ENCODE data around the gene LRRC7.

The LRRC7 gene

GRCh38 chr1:69592341-69592740, 24.6 kb downstream of the LRRC7 start:
- DNase-seq = no peak

GRCh38 chr1:69595486-69595885, 27.8 kb downstream of the LRRC7 start:
- DNase-seq = no peak

- DNase-seq = no peak
Observed at GRCh38 chr1:69611316-69611715, 43.6 kb downstream of the LRRC7 start.

DNA sequence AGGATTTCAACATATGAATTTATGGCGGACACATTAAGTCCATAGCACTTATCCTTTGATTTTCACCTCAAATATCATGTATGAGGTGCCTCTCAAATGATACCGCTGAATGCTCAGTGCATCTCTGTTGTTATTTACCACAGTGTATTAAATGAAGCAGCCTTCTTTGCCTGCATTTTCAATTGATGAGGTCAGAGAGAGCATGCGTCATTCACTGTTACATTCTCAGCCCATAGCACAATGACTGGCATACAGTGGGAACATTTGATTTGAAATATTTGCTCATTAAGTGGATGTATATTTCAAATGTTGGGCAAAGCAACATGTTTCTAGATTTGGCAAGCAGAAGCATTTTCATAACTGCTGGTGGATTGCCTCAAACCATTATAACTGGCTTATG, 45.7 kb downstream of the LRRC7 start:
- no peak for DNase-seq

DNA sequence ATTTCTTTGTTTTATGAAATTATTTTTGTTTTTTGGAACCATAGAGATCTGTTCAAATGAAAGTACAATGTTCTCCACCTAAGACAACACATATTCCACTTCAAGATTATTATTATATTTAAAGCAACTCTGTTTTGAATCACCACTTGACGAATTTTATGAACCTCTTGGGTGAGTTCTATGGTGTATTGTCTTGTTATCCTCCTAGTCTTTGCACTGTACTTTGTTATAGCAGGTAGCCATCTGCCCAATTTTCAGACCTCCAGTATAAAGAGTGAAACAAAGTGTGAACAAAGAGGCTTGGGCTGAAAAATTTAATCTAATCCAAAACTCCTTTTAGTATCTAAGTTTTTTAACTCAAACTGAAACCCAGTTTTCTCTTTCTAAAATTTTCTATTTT, 71.0 kb downstream of the LRRC7 start:
- DNase-seq = no peak

GRCh38 chr1:69639159-69639558, 71.4 kb downstream of the LRRC7 start:
- no peak for DNase-seq

DNA sequence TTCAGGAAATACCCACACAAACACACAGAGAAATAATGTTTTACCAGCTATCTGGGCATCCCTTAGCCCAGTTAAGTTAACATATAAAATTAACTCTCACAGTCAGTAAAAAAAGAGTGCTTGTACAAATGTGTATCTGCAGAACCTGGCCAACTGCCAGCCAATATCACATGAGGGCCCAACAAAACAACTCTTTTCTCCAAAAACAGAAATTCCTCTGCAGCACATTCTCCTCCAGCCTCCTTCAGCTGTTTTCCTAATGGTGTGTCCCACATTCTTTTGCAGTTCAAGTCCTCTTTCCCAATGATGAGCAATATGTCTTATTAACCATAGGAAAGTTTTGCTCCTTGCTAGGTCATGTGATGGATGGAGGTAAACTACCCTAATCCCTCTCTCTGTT, 75.5 kb downstream of the LRRC7 start:
- no peak for DNase-seq

DNA sequence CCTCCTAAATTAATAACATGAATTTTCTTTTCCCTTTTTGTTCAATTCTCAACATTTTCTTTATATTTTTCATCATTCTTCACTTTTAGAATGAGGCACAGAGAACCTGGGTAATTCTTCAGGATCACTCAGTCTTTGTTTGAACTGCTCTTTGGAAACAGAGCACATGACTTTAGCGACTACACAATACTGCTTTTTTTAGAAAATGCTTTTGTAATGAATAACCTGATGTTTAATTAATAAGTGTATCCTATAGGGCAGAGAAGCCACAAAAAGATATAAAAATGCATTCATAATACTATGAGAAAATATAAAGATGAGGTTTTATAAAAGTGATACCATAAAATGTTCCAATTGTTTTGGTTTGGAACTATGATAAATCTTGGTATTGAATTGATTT, 77.8 kb downstream of the LRRC7 start:
- no peak for DNase-seq

DNA sequence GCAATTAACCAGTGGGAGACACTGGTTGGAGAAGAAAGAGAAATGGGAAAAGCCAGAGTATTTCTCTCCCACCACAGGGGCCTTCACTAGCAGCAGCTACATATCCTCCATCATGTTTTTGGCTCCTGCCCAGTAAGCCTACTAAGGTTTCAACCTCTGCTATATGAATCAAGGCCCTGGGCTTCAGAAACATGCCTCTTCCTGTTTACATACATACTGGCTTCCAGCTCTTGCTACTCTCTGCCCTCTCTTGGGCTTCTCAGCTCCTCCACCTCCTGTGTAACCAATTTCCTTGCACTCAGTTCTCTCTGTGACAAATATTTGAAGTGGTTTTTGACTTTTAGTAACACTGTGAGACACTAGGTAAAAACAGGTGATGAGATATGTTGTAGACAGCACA, 80.8 kb downstream of the LRRC7 start:
- no peak for DNase-seq

DNA sequence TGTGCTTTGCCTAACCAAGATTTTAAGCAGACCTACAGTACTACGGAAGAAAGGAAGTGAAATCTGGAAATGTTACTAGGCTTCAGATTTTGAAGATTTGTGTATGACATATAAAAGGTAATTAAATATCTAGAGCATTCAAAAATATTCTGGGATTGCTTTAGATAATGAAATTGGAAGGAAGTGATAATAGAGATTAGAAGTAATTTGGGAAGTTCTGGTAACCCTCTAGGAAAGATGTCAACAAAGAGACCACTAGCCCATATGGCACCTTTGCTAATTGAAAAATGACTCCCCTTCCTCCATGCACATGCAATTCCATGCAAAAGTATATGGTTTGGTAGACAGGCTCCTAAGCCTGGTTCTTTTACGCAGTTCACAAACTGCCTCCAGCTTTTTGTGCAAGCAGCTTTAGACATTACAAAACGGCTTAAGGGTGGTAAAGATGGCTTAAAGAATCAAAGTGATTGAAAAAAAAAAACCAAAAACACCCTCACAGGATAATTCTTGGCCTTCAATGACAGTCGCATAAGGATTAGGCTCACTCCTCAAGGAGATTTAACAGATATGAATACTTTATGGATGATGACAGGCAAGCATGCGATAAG, 81.8 kb downstream of the LRRC7 start:
- no peak for DNase-seq

GRCh38 chr1:69650779-69651178, 83.1 kb downstream of the LRRC7 start:
- DNase-seq = no peak

DNA sequence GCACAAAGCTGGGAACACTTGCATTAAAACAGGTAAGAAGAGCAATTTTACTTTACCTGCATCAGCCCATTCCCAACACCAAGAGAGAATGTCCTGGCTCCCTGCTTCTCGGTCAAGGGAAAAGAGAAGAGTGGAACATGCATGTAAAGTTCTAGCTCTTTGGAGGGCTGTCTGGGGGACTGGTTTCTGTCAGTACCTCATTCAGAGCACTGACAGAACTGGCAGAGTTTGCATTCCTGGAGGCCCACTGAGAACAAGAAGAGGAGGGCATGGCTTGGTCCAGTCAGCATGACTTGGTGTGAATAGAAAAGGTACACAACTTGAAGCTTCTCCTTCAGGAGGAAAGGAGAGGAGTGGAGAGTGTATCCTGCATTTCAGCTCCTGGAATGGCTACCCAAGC, 83.9 kb downstream of the LRRC7 start:
- DNase-seq = no peak

DNA sequence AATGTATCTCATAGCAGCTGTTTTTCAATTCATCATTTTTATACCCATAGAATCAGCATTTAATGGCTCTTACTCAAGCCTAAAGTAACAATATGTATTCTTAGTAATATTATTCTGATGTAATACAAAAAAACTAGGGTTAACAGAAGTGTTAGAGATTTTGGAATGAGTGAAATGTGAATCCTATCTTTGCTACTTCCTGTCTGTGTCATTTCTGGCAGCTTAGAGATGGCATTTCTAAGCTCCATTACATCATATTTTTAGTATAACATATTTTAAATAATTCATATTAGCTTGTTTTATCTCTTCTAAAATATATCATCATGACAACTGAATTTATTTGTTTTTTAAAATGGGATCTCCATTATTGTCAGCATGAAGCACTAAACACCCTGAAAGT, 90.2 kb downstream of the LRRC7 start:
- DNase-seq = no peak

DNA sequence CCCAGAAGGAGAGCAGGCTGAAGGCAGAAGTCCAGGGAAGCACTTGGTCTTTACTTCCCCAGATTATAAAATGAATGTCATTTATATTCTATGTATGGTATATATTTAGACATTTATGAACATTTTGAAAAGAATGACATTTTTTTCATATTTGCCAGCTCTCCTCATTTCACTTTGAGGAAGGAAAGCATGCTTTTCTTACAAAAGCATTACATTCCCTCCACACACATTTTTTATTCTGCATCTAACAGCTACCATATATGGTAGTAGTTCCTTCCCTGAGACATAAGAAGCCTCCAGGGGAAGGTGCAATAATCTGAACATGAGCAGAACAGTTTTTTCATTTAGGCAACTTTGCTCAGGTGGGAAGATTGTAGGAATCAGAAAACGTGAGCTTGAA, 94.0 kb downstream of the LRRC7 start:
- DNase-seq = no peak

DNA sequence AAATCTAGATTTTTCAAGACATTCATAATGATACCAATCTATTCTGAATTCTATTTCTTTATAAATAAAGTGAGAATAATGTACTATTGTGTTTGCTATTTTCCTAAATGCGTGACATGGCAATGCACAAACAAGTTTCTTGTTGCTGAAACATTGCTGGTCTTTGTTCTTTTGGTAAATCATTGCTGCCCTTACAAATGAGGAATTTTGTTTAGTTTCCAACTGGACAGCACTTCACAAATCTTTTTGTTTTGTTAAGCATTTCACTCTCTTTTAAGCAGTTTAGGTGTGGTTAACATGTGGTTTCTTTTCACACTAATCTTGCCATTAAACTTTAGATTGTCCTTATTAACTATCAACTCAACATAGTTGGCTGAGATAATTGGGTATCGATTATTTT, 94.6 kb downstream of the LRRC7 start:
- no peak for DNase-seq

GRCh38 chr1:69671363-69672010, 103.8 kb downstream of the LRRC7 start:
- no peak for DNase-seq

GRCh38 chr1:69673321-69673720, 105.6 kb downstream of the LRRC7 start:
- DNase-seq = no peak

DNA sequence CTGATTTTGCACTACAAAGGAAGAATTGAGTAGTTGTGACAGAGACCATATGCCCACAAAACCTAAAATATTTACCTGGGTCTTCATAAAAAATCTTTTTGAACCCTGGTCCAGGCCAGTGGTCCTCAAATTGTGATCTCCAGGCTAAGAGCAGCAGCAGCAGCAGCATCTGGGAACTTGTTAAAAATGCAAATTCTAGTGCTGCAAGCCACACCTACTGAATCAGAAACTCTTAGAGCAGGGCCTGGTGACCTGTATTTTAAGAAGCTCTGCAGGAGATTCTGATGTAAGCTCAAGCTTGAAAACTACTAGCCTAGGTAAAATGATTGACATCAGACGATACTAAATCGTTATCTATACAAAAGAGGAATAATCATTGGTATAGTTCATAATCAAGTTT, 112.2 kb downstream of the LRRC7 start:
- DNase-seq = no peak

- no peak for DNase-seq
Observed at GRCh38 chr1:69686367-69686984, 118.8 kb downstream of the LRRC7 start.

DNA sequence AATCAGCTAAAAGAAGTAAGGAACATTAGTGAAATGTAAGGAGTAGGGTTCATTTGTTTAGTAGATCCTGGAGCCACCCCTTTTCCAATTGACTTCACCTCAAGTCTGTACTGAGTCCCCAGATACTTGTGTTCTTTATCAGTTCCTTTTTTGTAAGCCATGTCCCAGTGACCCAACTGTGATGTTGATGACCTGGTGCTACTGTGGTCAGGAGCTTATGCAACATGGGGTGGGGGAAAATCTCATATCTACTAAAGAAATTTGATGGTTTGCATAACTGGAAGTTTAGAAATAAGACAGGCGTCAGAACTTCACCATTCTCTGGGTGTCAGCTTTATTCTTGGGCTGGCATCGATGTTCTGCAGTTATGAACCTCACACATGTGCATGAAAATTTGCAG, 120.5 kb downstream of the LRRC7 start:
- DNase-seq = no peak

DNA sequence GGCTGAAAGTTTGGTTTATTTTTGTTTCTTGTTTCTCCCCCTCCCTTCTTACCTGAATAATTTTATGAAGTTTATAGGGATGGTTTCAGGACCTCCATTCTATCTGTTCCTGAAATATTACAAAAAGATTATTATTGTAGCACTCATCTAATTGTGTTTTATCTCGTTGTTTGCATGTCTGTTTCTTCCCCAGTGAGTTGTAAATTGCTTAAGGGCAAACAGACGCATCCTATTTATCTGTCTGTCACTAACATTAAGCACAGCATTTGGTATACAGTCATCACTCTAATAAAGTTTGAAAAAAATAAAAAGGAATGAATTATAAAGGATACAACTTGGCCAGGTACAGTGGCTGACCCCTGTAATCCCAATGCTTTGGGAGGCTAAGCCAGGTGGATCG, 123.5 kb downstream of the LRRC7 start:
- DNase-seq = no peak

- DNase-seq = no peak
Observed at GRCh38 chr1:69693921-69694675, 126.4 kb downstream of the LRRC7 start.

- no peak for DNase-seq
Observed at GRCh38 chr1:69697340-69697739, 129.6 kb downstream of the LRRC7 start.

- no peak for DNase-seq
Observed at GRCh38 chr1:69700770-69701169, 133.0 kb downstream of the LRRC7 start.

Measured in CD4-positive, alpha-beta T cell treated with Interleukin-12 subunit alpha and Interleukin-12 subunit beta, for 1 hour (primary cell).